Measurements from ENCODE around the gene PDX1. TPM values are rescaled to one million over a fixed set of nuclear protein-coding genes. Genes with fewer than 3 reads are reported as not detected.
A peak's percentile ranks its signal among the peaks of the same experiment; 100 is the strongest.

The PDX1 gene
- total RNA-seq, 4 donors from 2014 or later: 0.16 TPM; not detected in 3

DNA sequence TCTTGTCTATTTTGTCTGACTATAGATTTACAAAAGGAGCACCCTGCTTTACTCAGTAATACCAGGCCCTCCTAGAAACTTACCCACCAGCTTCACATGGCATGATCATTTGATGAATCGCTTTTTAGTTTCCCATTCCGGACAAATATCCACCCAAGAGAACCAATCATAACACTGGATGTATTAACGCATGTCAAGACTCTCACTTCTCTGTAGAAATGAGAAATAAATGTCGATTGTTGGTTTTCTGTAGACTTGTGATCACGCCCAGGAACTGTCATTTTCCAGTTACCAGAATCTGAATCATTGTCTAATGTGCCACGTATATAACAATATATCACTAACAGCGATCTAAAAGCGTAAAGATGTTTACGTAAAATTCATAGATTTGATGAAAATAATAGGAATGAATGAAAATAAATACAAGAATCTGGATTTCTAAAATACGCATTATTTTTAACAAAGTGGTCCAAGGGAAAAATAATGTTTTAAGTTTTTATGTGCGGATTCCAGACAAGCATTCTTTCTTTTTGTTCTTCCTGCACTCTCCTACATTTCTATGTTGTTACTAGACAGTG lies 35.3 kb downstream of the PDX1 start:
- peaks cover 90% of the 10 kb centered on the region for H3K27me3 ChIP-seq
- TF ChIP-seq POLR2A (IDR thresholded peaks at IDR 0.05): no peak
- no peak for TF ChIP-seq POLR2AphosphoS5 (IDR thresholded peaks at IDR 0.05)
- no peak for TF ChIP-seq EP300 (IDR thresholded peaks at IDR 0.05; ENCODE audit: low read depth)
- TF ChIP-seq, protein P1, sequence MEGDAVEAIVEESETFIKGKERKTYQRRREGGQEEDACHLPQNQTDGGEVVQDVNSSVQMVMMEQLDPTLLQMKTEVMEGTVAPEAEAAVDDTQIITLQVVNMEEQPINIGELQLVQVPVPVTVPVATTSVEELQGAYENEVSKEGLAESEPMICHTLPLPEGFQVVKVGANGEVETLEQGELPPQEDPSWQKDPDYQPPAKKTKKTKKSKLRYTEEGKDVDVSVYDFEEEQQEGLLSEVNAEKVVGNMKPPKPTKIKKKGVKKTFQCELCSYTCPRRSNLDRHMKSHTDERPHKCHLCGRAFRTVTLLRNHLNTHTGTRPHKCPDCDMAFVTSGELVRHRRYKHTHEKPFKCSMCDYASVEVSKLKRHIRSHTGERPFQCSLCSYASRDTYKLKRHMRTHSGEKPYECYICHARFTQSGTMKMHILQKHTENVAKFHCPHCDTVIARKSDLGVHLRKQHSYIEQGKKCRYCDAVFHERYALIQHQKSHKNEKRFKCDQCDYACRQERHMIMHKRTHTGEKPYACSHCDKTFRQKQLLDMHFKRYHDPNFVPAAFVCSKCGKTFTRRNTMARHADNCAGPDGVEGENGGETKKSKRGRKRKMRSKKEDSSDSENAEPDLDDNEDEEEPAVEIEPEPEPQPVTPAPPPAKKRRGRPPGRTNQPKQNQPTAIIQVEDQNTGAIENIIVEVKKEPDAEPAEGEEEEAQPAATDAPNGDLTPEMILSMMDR (IDR thresholded peaks at IDR 0.05): no peak
- 50 to 51% methylated on average over 10 to 11 of the region's 11 CpGs for WGBS, 2 donors (ENCODE audit: low coverage in 1 of 2)
- H3K36me3 ChIP-seq: no peaks in the 10 kb centered on the region
- no peak for DNase-seq
- intact Hi-C loops (cut with DNase I; ENCODE audit: low total_unique reads): no loop called here
- no peaks in the 10 kb centered on the region for H3K9me3 ChIP-seq
- H3K27ac ChIP-seq: peak overlapping the region; percentile 87 to 97 (median 92)
- in situ Hi-C loops (cut with MboI; ENCODE audit: low pct_ligation_motif_present in 1 of 4, low pct_unique_long_range_greater_than_20kb in 1 of 4, low sequenced_read_pairs in 3 of 4): no loop called here
- H3K4me3 ChIP-seq: peak overlapping the region in 3 of 4 donors; percentile 38 to 58 (median 54)
- peaks cover 0 to 63% (median 22%) of the 10 kb centered on the region in 4 donors for H3K4me1 ChIP-seq

DNA sequence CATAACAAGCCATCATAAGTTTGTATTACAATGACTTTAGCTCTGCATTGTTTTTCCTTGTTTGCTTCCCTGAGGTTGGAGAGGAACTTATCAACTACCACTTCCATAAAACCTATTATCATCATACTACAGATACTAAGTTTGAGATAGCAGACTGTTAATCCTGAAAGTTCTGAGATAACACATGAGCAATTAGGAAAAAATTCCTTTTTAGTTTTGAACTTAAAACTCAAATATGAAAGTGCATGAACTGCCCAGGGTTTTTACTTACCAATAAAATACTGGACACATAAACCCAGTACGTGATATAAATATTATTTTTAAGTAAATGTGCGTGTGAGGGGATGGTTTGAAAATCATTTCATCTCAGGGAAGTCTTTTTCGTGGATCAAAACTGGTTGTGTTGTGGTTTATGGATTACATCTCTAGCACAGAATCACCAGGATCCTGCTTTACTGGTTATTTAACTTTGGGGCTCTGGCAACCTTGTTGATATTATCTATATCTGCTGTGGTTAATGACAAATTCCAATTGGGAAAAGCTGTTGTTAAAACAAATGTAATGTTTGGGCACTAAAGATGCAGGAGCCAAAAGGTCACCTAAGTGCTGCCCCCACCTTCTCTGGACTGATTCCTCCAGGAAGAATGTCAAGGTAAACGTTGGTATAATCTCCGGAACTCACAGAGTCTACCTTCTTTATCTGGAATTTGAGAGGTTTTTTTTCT lies 36.9 kb downstream of the PDX1 start:
- in situ Hi-C loops (cut with MboI; ENCODE audit: low pct_ligation_motif_present in 1 of 4, low pct_unique_long_range_greater_than_20kb in 1 of 4, low sequenced_read_pairs in 3 of 4): no loop called here
- WGBS, 2 donors (ENCODE audit: low coverage in 1 of 2): 19 to 23% methylated on average over 5 of the region's 5 CpGs
- Histone ChIP-seq H3K4me3 (no peak overlapping the region), H3K4me1 (peaks cover 0 to 80% (median 36%) of the 10 kb centered on the region in 4 donors), H3K9me3 (no peaks in the 10 kb centered on the region), H3K36me3 (no peaks in the 10 kb centered on the region), H3K27me3 (peaks cover 100% of the 10 kb centered on the region), H3K27ac (peak overlapping the region; percentile 31 to 97 (median 92))
- no peak for DNase-seq
- TF ChIP-seq, protein P1 (IDR thresholded peaks at IDR 0.05): no peak
- TF ChIP-seq POLR2A (IDR thresholded peaks at IDR 0.05) (no peak), EP300 (IDR thresholded peaks at IDR 0.05; ENCODE audit: low read depth) (no peak), POLR2AphosphoS5 (IDR thresholded peaks at IDR 0.05) (no peak)
- intact Hi-C loops (cut with DNase I; ENCODE audit: low total_unique reads): no loop called here

DNA sequence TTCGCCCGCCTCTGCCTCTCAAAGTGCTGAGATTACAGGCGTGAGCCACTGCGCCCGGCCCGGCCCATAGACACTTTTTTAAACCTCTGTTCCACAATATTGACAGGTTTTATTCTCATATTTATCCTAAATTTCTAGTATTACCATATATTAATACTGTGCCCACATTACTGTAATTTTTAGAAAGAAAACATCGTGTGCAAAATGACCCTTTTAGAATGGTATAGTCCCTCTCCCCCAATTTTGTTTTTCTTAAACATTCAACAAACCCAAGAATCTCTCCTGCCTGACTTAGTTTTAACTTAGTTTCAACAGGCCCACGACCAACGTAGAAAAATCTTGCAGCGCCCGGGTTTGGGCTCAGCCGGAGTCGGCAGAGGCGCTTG lies 40.2 kb downstream of the PDX1 start:
- peak overlapping the region; percentile 75 to 97 (median 92) for H3K27ac ChIP-seq
- peaks cover 95% of the 10 kb centered on the region for H3K27me3 ChIP-seq
- no peak for DNase-seq
- 17 to 28% methylated on average over 13 to 14 of the region's 14 CpGs for whole genome bisulfite sequencing, 2 donors (ENCODE audit: low coverage in 1 of 2)
- H3K36me3 ChIP-seq: no peaks in the 10 kb centered on the region
- peaks cover 0 to 78% (median 44%) of the 10 kb centered on the region in 4 donors for H3K4me1 ChIP-seq
- H3K9me3 ChIP-seq: no peaks in the 10 kb centered on the region
- no peak for TF ChIP-seq EP300 (IDR thresholded peaks at IDR 0.05; ENCODE audit: low read depth)
- TF ChIP-seq, protein P1 (IDR thresholded peaks at IDR 0.05): no peak
- peak overlapping the region in 2 of 4 donors; percentile 30 to 72 for H3K4me3 ChIP-seq
- in situ Hi-C loops (cut with MboI; ENCODE audit: low pct_ligation_motif_present in 1 of 4, low pct_unique_long_range_greater_than_20kb in 1 of 4, low sequenced_read_pairs in 3 of 4) (no loop called here), intact Hi-C loops (cut with DNase I; ENCODE audit: low total_unique reads) (no loop called here)

GRCh38 chr13:27960362-27961226 lies 40.8 kb downstream of the PDX1 start:
- intact Hi-C loops (cut with DNase I; ENCODE audit: low total_unique reads): no loop called here
- Histone ChIP-seq H3K27ac (peak overlapping the region; percentile 75 to 97 (median 92)), H3K9me3 (no peaks in the 10 kb centered on the region), H3K27me3 (peaks cover 95% of the 10 kb centered on the region), H3K4me3 (peak overlapping the region in 3 of 4 donors; percentile 16 to 72 (median 30)), H3K36me3 (no peaks in the 10 kb centered on the region), H3K4me1 (peaks cover 0 to 72% (median 44%) of the 10 kb centered on the region in 4 donors)
- DNase-seq: peak; percentile 88
- WGBS, 2 donors (ENCODE audit: low coverage in 1 of 2): 0 to 2% methylated on average over 1 to 53 of the region's 73 CpGs
- TF ChIP-seq POLR2AphosphoS5 (IDR thresholded peaks at IDR 0.05): peak; percentile 47 to 93 (median 89)
- TF ChIP-seq, protein P1 (IDR thresholded peaks at IDR 0.05): peak; percentile 45 to 81 (median 59)
- TF ChIP-seq POLR2A (IDR thresholded peaks at IDR 0.05): peak; percentile 87
- TF ChIP-seq EP300 (IDR thresholded peaks at IDR 0.05; ENCODE audit: low read depth): no peak
- in situ Hi-C loops (cut with MboI; ENCODE audit: low pct_ligation_motif_present in 1 of 4, low pct_unique_long_range_greater_than_20kb in 1 of 4, low sequenced_read_pairs in 3 of 4): no loop called here
